Breast epithelium (tissue), 4 donors: Measurements from ENCODE around the gene EPHA1. TPM values are rescaled to one million over a fixed set of nuclear protein-coding genes. Genes with fewer than 3 reads are reported as not detected.

Source experiments
- DNase-seq, 2 donors: peaks; one replicate each; pipeline ENCODE4 v3.0.0-alpha.2; 2019; ENCODE audit warnings: low spot score in 2 of 2
- H3K27ac ChIP-seq, 2 donors: fragments of 200-600 bp; sonication (generic) in 1 of 2; one replicate each; pipeline ENCODE4 v1.5.1; 2016 to 2019; ENCODE audit warnings: mild to moderate bottlenecking in 1 of 2
- H3K27me3 ChIP-seq, 2 donors: fragments of 200-600 bp; sonication (generic) in 1 of 2; one replicate each; pipeline versions ENCODE4 v1.5.1 to v1.6.0; 2017 to 2019; ENCODE audit warnings: control low read depth in 1 of 2, mild to moderate bottlenecking in 1 of 2
- H3K36me3 ChIP-seq: fragments of 200-600 bp; one replicate; pipeline ENCODE4 v1.5.1; 2019
- H3K4me1 ChIP-seq, 2 donors: fragments of 200-600 bp; sonication (generic); one replicate each; pipeline ENCODE4 v1.5.1; 2016 to 2019; ENCODE audit warnings: control low read depth in 1 of 2
- H3K4me3 ChIP-seq, 3 donors: fragments of 200-600 bp; sonication (generic); 1 replicate in 2 of 3; 2 replicates in 1 of 3; pipeline ENCODE4 v1.5.1; 2016 to 2019; ENCODE audit warnings: mild to moderate bottlenecking in 3 of 3, moderate library complexity in 2 of 3
- H3K9me3 ChIP-seq, 2 donors: fragments of 200-600 bp; sonication (generic) in 1 of 2; one replicate each; pipeline ENCODE4 v1.5.1; 2016 to 2019; ENCODE audit warnings: control low read depth in 1 of 2
- CTCF ChIP-seq, 3 donors: fragments of 450-650 bp; IDR thresholded peaks; one replicate each; pipeline ENCODE4 v1.5.1; 2016 to 2017; ENCODE audit warnings: antibody characterized with exemption in 3 of 3, mild to moderate bottlenecking in 3 of 3, moderate library complexity in 3 of 3
- POLR2A ChIP-seq: fragments of 450-650 bp; IDR thresholded peaks from one replicate; pipeline ENCODE4 v1.6.1; 2016; ENCODE audit warnings: antibody characterized with exemption, mild to moderate bottlenecking, moderate library complexity
- POLR2AphosphoS5 ChIP-seq, 3 donors: sonication (generic); formaldehyde crosslinking; IDR thresholded peaks; one replicate each; pipeline ENCODE4 v1.6.1; 2017; ENCODE audit warnings: antibody characterized with exemption in 3 of 3
- intact Hi-C: fragments of 100-400 bp; cut with DNase I; formaldehyde crosslinking; loops from one replicate; pipeline ENCODE4 v1.15.1; 2023; ENCODE audit warnings: low total_unique reads
- total RNA-seq, 3 donors: library from RNA; depleted of rRNA; stranded (reverse); fragments of >200 nt; gene quantifications; one replicate each; pipeline ENCODE4 v1.1.0, GENCODE V29; 2016

Gene EPHA1
- total RNA-seq, 3 donors from 2014 or later, result 11.8 to 15.4 TPM; not detected in 1

- no peak for DNase-seq
- Histone ChIP-seq H3K27ac (no peak overlapping the region), H3K27me3 (no peaks in the 10 kb centered on the region), H3K4me1 (peaks cover 5 to 7% of the 10 kb centered on the region in 2 donors), H3K4me3 (no peak overlapping the region), H3K36me3 (no peaks in the 10 kb centered on the region), H3K9me3 (no peaks in the 10 kb centered on the region)
- no peak for TF ChIP-seq POLR2AphosphoS5 (IDR thresholded peaks at IDR 0.05)
- TF ChIP-seq CTCF (IDR thresholded peaks at IDR 0.05), result no peak
- TF ChIP-seq POLR2A, result no peak
- intact Hi-C loops, result no loop called here
Measured at GRCh38 chr7:143396625-143397556, 11.8 kb downstream of the EPHA1 start.

DNA sequence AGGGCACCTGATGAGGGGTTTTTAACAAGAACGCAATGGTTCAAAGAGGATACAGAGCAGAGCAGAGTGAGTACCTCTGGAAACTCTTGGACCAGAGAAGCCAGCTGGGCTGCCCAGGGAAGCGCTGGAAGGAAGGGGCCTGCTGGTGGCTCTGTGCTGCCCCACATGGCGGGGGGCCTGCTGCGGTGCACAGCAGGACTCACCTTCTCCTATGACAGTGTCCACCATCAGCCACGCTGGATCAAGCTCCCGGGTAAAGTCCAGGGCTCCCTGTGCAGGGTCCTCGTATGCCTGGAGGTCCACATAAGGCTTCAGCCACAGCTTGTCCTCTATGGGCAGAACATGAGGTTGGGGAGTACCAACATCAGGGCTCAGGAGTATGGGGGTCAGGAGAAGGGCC is 12.5 kb downstream of the EPHA1 start:
- no peak for DNase-seq
- no peaks in the 10 kb centered on the region for H3K9me3 ChIP-seq
- no peak overlapping the region for H3K4me3 ChIP-seq
- no peaks in the 10 kb centered on the region for H3K27me3 ChIP-seq
- peaks cover 12 to 13% of the 10 kb centered on the region in 2 donors for H3K4me1 ChIP-seq
- no peaks in the 10 kb centered on the region for H3K36me3 ChIP-seq
- intact Hi-C loops, result no loop called here
- TF ChIP-seq CTCF (IDR thresholded peaks at IDR 0.05) (no peak), POLR2AphosphoS5 (IDR thresholded peaks at IDR 0.05) (no peak), POLR2A (no peak)
- no peak overlapping the region for H3K27ac ChIP-seq

- no peaks in the 10 kb centered on the region for H3K9me3 ChIP-seq
- intact Hi-C loops, result no loop called here
- H3K4me1 ChIP-seq, result peaks cover 17 to 19% of the 10 kb centered on the region in 2 donors
- TF ChIP-seq POLR2A (no peak), CTCF (IDR thresholded peaks at IDR 0.05) (no peak), POLR2AphosphoS5 (IDR thresholded peaks at IDR 0.05) (no peak)
- no peak overlapping the region for H3K27ac ChIP-seq
- no peak overlapping the region for H3K4me3 ChIP-seq
- no peak for DNase-seq
- no peaks in the 10 kb centered on the region for H3K27me3 ChIP-seq
- H3K36me3 ChIP-seq, result no peaks in the 10 kb centered on the region
Measured at GRCh38 chr7:143395187-143396149, 13.2 kb downstream of the EPHA1 start.

GRCh38 chr7:143394777-143395176 is 13.9 kb downstream of the EPHA1 start:
- H3K4me3 ChIP-seq, result no peak overlapping the region
- no peaks in the 10 kb centered on the region for H3K9me3 ChIP-seq
- DNase-seq, result no peak
- H3K4me1 ChIP-seq, result peaks cover 17 to 19% of the 10 kb centered on the region in 2 donors
- no peak overlapping the region for H3K27ac ChIP-seq
- no peaks in the 10 kb centered on the region for H3K27me3 ChIP-seq
- H3K36me3 ChIP-seq, result no peaks in the 10 kb centered on the region
- TF ChIP-seq POLR2AphosphoS5 (IDR thresholded peaks at IDR 0.05), result no peak
- no peak for TF ChIP-seq CTCF (IDR thresholded peaks at IDR 0.05)
- no peak for TF ChIP-seq POLR2A
- intact Hi-C loops, result no loop called here
